ENCODE measurements around the gene SPTBN4.
A peak's percentile ranks its signal among the peaks of the same experiment; 100 is the strongest.

Gene SPTBN4

DNA sequence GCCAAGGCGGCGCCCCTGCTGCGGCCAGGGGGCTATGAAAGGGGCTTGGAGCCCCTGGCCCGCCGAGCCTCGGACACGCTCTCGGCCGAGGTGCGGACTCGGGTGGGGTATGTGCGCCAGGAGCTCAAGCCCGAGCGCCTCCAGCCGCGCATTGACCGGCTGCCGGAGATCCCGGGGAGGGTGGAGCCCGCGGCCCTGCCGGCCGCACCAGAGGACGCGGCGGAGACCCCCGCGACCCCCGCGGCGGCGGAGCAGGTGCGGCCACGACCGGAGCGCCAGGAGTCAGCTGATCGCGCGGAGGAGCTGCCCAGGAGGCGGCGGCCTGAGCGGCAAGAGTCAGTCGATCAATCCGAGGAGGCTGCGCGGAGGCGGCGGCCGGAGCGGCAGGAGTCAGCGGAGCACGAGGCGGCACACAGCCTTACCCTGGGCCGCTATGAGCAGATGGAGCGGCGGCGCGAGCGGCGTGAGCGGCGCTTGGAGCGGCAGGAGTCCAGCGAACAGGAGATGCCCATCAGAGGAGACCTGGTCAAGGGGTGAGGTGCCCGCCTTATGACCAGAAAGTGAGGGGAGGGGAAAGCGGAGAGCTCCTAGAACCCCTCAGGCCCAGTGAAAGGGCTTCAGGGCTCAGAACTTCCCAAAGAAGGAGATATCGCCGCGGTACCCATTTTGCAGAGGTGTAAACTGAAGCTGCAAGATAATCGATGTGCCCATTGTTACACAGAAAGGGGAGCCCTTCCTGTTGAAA, 101.1 kb downstream of the SPTBN4 start:
- DNase-seq: no peak

DNA sequence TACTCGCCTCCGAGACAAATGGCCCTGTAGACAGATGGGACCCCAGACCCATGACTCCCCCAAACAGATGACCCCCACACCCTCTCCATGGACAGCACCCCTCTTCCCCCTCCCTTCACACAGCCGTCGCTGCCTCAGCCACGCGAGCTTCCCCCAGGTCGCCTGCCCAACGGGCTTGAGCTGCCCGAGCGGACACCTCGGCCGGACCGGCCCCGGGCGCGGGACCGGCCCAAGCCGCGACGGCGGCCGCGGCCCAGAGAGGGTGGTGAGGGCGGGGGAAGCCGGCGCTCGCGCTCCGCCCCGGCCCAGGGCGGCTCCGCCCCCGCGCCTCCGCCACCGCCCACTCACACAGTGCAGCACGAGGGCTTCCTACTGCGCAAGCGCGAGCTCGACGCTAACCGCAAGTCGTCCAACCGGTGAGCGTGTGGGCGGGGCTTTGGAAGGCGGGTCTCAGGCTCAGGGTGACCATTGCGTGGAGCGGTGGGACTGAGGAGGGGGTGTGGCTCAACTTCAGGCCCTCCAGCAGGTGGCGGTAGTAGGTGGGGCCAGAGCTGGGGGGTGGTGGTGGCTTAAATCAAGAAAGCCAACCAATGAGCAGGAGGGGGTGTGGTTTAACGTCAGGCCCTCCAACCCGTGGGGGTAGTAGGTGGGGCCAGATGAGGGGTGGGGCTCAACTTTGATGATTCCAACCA, 103.7 kb downstream of the SPTBN4 start:
- DNase-seq: peak; percentile 92 to 94

- no peak for DNase-seq
Observed at GRCh38 chr19:40571005-40571318, 104.2 kb downstream of the SPTBN4 start.

DNA sequence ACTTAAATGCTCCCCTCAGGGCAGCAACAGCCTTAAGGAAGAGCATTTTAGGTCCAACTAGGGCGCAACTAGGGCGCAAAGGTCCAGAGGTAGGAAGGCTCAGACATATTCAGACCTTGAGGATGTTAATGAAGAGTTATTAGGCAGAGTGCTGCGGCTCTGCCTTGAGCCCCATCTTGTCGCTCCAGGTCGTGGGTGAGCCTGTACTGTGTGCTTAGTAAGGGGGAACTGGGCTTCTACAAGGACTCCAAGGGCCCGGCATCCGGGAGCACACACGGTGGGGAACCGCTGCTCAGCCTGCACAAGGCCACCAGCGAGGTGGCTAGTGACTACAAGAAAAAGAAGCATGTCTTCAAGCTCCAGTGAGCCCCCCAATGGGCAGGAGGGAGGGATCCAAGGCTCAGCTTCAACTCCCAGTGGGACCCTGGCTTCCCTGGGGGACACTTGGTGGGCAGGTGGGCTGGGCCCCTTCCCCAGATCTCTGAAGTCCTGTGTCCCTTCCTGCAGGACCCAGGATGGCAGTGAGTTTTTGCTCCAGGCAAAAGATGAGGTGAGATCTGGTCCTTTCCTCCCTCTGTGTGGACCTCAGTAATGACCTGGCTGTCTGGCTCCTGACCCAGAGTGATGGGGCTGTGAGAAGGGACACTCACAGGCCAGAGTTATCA, 105.2 kb downstream of the SPTBN4 start:
- DNase-seq: no peak

DNA sequence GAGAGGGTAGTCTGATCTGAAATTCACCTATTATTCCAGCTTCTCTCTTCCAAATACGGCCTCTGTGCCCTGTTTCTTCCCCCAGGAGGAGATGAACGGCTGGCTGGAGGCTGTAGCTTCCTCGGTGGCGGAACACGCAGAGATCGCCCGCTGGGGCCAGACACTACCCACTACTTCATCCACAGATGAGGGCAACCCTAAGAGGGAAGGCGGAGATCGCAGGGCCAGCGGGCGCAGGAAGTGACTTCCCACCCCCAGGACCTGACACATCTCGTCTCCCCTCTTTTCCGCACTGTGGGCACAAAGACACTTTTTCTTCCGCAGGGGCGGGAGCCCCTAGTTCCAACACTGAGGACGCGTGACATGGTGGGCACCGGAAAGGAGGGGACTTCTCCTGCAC, 108.5 kb downstream of the SPTBN4 start:
- DNase-seq: no peak

- peak in 1 of 2 experiments; percentile 14 for DNase-seq
Observed at GRCh38 chr19:40576151-40576584, 109.4 kb downstream of the SPTBN4 start.

GRCh38 chr19:40576585-40577451, 110.0 kb downstream of the SPTBN4 start, which contains the start of gene SHKBP1:
SHKBP1 (plus strand) TSS chr19:40576873; CDS start chr19:40576900, 27 bp downstream.
- peak; percentile 89 to 91 for DNase-seq

DNA sequence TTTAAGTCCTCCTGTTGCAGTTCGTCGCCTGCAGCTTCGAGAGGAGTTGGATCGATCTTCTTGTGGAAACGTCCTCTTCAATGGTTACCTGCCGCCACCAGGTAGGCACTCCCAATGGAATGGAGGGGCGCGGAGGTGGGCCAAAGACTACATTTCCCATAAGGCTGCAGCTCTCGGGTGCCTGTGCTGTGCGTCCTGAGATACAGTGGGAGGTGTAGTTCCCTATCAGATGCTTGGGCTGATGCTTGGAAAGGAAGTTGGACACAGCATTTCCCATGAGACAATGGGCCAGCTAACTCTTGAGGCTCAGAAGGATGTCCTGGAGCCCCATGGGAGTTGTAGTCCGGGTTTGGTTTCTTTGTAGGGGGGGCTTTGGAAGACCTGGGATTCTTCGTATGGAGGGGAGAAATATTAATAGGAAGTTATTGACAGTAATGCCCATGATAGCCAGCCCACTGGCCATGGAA, 111.7 kb downstream of the SPTBN4 start:
- no peak for DNase-seq

DNA sequence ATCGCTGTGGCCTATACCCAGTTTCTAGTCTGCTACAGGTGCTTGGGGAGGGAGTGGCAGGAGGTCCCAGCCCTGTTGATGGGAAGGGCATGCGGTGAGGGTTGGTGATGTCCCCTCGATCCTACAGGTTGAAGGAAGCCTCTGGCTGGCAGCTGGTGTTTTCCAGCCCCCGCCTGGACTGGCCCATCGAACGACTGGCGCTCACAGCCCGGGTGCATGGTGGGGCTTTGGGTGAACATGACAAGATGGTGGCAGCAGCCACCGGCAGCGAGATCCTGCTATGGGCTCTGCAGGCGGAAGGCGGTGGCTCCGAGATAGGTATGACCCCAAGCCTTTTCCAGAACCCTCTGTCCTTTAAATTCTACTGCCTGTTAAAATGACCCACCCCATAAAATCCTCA, 113.8 kb downstream of the SPTBN4 start:
- DNase-seq: no peak

GRCh38 chr19:40581531-40581930, 114.7 kb downstream of the SPTBN4 start:
- no peak for DNase-seq

DNA sequence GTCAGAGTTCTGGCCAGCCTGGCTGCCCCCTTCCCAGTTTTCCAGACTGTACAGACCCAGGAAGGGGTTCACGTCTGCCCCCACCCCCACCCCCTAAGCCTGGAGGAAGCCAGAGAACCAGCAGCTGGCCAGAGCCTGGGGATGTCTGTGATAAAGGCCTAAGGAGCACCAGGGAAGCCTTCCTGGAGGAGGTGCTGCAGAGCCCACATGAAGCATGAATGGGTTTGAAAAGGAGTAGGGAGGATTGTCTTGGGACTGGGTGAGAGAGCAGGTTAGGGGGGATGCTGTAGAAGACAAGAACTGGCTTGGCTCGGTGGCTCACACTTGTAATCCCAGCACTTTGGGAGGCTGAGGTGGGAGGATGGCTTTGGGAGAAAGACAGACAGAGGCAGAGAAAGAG, 115.7 kb downstream of the SPTBN4 start:
- DNase-seq: no peak

DNA sequence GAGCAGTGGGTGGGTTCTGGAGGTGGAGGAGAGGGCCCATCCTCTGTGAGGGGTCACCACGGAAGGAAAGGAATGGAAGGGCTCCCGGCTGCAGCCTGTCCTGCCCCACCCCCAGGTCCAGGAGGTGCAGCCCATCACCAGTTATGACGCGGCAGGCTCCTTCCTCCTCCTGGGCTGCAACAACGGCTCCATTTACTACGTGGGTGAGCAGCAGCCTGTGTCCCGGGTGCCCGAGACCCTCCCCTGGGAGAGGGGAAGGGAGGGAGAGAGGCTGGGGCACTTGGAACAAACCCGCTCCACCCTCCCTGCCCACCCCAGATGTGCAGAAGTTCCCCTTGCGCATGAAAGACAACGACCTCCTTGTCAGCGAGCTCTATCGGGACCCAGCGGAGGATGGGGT, 116.5 kb downstream of the SPTBN4 start:
- DNase-seq: no peak

DNA sequence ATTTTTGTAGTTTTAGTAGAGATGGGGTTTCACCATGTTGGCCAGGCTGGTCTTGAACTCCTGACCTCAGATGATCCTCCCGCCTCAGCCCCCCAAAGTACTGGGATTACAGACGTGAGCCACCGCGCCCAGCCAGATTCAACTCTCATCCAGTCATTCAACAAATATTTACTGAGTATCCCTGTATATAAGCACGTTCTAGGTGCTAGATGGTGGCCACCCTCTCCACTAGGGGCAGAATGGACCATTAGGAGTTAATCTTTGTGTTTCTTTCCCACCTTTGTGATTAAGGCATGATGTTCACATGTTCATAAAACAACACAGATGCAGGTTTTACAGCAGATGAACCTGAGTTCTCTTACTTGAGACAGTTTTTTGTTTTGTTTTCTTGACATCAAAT, 117.2 kb downstream of the SPTBN4 start:
- DNase-seq: no peak

DNA sequence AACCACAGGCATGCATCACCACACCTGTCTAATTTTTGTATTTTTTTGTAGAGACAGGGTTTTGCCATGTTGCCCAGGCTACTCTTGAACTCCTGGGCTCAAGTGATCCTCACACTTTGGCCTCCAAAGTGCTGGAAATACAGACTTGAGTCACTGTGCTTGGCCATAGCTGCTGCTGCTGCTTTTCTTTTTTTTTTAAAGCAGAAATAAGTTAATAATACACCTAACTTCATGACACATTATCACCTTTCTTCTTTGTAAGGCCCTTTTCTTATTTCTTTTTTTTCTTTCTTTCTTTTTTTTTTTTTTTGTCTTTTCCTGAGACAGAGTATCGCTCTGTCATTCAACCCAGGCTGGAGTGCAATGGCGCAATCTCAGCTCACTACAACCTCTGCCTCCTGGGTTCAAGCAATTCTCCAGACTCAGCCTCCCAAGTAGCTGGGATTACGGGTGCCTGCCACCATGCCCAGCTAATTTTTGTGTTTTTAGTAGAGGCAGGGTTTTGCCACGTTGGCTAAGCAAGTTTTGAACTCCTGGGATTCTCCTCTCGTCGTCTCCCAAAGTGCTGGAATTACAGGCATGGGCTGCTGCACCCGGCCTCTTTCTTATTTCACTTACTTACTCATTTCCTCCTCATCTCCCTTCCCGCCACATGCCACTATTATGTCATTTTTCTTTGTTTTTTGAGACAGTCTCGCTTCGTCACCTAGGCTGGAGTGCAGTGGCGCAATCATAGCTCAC, 118.6 kb downstream of the SPTBN4 start:
- DNase-seq: no peak

DNA sequence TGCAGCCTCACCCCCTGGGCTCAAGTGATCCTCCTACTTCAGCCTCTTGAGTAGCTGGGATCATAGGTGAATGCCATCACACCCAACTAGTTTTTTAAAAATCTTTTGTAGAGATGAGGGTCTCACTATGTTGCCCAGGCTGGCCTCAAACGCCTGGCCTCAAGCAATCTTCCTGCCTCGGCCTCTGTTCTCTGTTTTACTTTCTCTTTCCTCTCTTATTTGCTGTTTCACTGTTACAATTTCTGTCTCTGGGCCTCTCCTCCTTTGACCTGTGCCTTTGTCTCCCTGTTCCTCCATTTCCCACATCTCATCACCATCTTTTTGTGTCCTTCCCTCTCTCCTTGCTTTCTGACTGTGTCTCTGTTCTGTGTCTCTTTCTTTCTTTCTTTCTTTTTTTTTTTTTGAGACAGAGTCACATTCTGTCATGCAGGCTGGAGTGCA, 119.2 kb downstream of the SPTBN4 start:
- no peak for DNase-seq

DNA sequence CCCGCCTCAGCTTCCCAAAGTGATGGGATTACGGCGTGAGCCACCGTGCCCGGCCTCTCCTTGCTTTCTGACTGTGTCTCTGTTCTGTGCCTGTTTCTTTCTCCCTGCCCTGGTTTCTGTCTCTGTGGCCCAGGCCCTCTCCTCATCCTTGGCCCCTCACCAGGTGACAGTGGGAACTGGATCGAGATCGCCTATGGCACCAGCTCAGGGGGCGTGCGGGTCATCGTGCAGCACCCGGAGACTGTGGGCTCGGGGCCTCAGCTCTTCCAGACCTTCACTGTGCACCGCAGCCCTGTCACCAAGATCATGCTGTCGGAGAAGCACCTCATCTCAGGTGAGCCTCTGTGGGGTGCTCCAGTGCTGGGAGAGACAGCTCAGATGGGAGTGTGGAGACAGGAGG, 119.8 kb downstream of the SPTBN4 start:
- DNase-seq: no peak

DNA sequence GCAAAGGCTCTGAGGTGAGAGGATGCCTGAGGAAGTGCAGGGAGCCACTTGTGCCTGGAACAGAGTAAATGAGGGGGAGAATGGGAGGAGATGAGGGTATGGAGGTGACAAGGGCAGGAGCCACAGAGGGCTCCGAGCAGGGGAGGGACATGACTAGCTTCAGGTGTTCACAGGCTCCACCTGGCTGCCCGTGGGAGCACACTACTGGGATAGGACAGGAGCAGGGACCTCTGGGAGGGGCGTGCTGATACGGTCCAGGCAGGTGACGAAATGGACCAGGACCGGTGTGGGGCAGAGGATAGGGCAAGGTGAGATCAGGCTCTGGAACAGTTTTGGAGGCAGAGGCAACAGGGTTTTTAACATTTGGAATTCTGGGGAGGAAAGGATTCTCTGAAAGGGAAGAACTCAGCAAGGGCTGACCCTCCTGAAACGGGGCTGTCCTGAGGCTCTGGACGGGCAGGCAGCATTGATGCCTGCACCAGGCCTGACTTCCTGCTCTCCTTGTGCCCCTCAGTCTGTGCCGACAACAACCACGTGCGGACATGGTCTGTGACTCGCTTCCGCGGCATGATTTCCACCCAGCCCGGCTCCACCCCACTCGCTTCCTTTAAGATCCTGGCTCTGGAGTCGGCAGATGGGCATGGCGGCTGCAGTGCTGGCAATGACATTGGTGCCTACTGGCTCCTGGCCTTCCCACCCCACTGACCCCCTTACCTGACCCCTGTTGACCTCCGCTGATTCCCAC, 121.5 kb downstream of the SPTBN4 start:
- no peak for DNase-seq

- DNase-seq: no peak
Observed at GRCh38 chr19:40588926-40589569, 122.2 kb downstream of the SPTBN4 start.

GRCh38 chr19:40589591-40590429, 123.0 kb downstream of the SPTBN4 start:
- no peak for DNase-seq
